Adipose tissue (tissue), 3 donors: Measurements from ENCODE around the gene FFAR2. TPM values are rescaled to one million over a fixed set of nuclear protein-coding genes. Genes with fewer than 3 reads are reported as not detected.
"Not testable (repeated sequence)": the region's sequence is repeated elsewhere in the genome, so short reads cannot be mapped to it uniquely, and the experiment has no call there.

Source experiments
- H3K27ac ChIP-seq: one replicate; pipeline ENCODE4 v1.5.1; 2013; ENCODE audit warnings: low read depth, low read length
- WGBS, 3 donors: extraction: QIAGEN DNeasy Blood & Tissue Kit; methylation state at CpG; one replicate each; pipeline ENCODE4 v1.1.7; 2013; 5-methylcytosine and 5-hydroxymethylcytosine counted together
- polyA plus RNA-seq, 3 donors: library from polyadenylated mRNA; stranded (reverse); fragments of 200-250 nt; gene quantifications; one replicate each; pipeline ENCODE4 v1.2.3, GENCODE V29; 2013
- donor health status: healthy with polysubstance abuse.
- donor health status: Bipolar disorder and iron deficiency.
- donor health status: healthy.

The FFAR2 gene
- polyA plus RNA-seq, 3 donors = 0.24 to 4.6 (median 4.0) TPM

GRCh38 chr19:35444735-35445134 is 3.3 kb upstream of the FFAR2 start:
- H3K27ac ChIP-seq = no peak overlapping the region
- 79 to 85% (median 83%) methylated on average over 1 of the region's 1 CpG for WGBS, 3 donors

GRCh38 chr19:35445826-35446593 is 2.0 kb upstream of the FFAR2 start:
- H3K27ac ChIP-seq = no peak overlapping the region
- 68 to 88% (median 73%) methylated on average over 21 of the region's 21 CpGs for WGBS, 3 donors

GRCh38 chr19:35449359-35450043 is 1.4 kb downstream of the FFAR2 start:
- no peak overlapping the region for H3K27ac ChIP-seq
- 46 to 64% (median 63%) methylated on average over 24 to 27 of the region's 27 CpGs for WGBS, 3 donors

GRCh38 chr19:35451338-35452096 is 3.5 kb downstream of the FFAR2 start:
- H3K27ac ChIP-seq = no peak overlapping the region
- 68 to 94% (median 79%) methylated on average over 7 of the region's 7 CpGs for WGBS, 3 donors

GRCh38 chr19:35454663-35455062 is 6.6 kb downstream of the FFAR2 start:
- 83 to 91% (median 90%) methylated on average over 2 of the region's 2 CpGs for WGBS, 3 donors
- no peak overlapping the region for H3K27ac ChIP-seq

GRCh38 chr19:35455616-35456201 is 7.7 kb downstream of the FFAR2 start:
- WGBS, 3 donors = 60 to 84% (median 77%) methylated on average over 2 to 3 of the region's 3 CpGs
- no peak overlapping the region for H3K27ac ChIP-seq

- no peak overlapping the region for H3K27ac ChIP-seq
- 93 to 100% (median 97%) methylated on average over 5 of the region's 5 CpGs for WGBS, 3 donors
These were observed 9.1 kb downstream of the FFAR2 start for GRCh38 chr19:35457173-35457572.

- H3K27ac ChIP-seq = no peak overlapping the region
- 57 to 83% (median 75%) methylated on average over 1 of the region's 1 CpG for WGBS, 3 donors
These were observed 10.1 kb downstream of the FFAR2 start for GRCh38 chr19:35458192-35458591.

GRCh38 chr19:35458731-35459391 is 10.8 kb downstream of the FFAR2 start:
- H3K27ac ChIP-seq = peak overlapping the region; percentile 13
- WGBS, 3 donors = 11 to 19% (median 14%) methylated on average over 10 of the region's 10 CpGs

- 19 to 30% (median 29%) methylated on average over 14 of the region's 14 CpGs for WGBS, 3 donors
These were observed 11.5 kb downstream of the FFAR2 start for GRCh38 chr19:35459414-35460082.

GRCh38 chr19:35460608-35461007 is 12.6 kb downstream of the FFAR2 start:
- no peak overlapping the region for H3K27ac ChIP-seq
- 68 to 92% (median 69%) methylated on average over 10 of the region's 10 CpGs for WGBS, 3 donors

More at GRCh38 chr19:35459414-35460082, 11.5 kb downstream of the FFAR2 start:
- no peak overlapping the region for H3K27ac ChIP-seq

GRCh38 chr19:35461060-35461459 is 13.0 kb downstream of the FFAR2 start:
- 68 to 84% (median 72%) methylated on average over 9 of the region's 9 CpGs for WGBS, 3 donors
- no peak overlapping the region for H3K27ac ChIP-seq

GRCh38 chr19:35461788-35462187 is 13.7 kb downstream of the FFAR2 start:
- not testable (repeated sequence) for H3K27ac ChIP-seq

GRCh38 chr19:35462476-35462953 is 14.5 kb downstream of the FFAR2 start:
- H3K27ac ChIP-seq = no peak overlapping the region
- WGBS, 3 donors = 16 to 58% (median 26%) methylated on average over 6 of the region's 6 CpGs

- 39 to 75% (median 55%) methylated on average over 7 of the region's 7 CpGs for WGBS, 3 donors
These were observed 14.9 kb downstream of the FFAR2 start for GRCh38 chr19:35462956-35463355.

GRCh38 chr19:35466259-35466658 is 18.2 kb downstream of the FFAR2 start:
- H3K27ac ChIP-seq = no peak overlapping the region
- 84 to 92% (median 86%) methylated on average over 1 of the region's 1 CpG for WGBS, 3 donors

More at GRCh38 chr19:35462956-35463355, 14.9 kb downstream of the FFAR2 start:
- H3K27ac ChIP-seq = not testable (repeated sequence)

GRCh38 chr19:35468637-35469036 is 20.6 kb downstream of the FFAR2 start:
- WGBS, 3 donors = 5 to 16% (median 15%) methylated on average over 2 of the region's 2 CpGs
- no peak overlapping the region for H3K27ac ChIP-seq

GRCh38 chr19:35470128-35470527 is 22.1 kb downstream of the FFAR2 start:
- WGBS, 3 donors = 89 to 93% (median 91%) methylated on average over 7 of the region's 7 CpGs
- no peak overlapping the region for H3K27ac ChIP-seq
